CD4-positive, alpha-beta T cell treated with Interleukin-1 beta for 1 hour (primary cell): ENCODE measurements around the gene PUDP.

ENCODE experiments used
- DNase-seq, 2 donors: peaks; one replicate each; pipeline ENCODE4 v3.0.0-alpha.2; 2020 to 2022

PUDP gene

DNA sequence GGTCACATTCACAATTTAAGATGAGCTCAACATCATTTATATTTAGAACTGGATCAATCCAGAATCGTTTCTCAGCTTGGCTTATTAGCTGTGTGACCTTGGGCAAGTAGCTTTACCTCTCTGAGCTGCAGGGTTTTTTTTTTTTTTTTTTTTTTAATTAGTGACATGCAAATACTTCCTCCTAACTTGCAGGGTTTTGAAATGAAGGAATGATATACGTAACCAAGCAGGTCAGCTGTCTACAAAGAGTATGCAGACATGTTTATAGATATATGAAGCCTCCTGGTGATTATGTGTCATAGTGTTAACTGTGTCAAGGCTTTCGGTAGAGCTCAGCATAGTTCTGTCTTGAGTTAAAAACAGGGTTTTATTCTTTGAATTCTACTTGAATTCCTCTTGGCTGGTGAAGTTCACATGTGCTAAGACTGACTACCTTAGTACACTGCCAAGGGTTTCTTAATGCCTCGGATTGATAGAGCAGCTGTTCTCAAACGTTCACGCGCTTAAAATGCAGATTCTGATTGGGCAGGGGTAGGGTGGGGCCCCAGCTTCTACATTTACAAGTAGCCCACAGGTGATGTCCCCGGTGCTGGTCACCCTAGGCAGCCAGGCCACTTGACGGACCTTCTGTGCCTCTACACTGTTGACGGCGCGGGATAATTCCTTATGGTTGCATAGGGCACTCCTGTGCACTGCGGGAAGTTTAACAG lies 1.1 kb downstream of the PUDP start:
- DNase-seq, result peak in 1 of 2 donors; percentile 8

- no peak for DNase-seq
Observed at GRCh38 chrX:7146020-7146702, 1.8 kb downstream of the PUDP start.

GRCh38 chrX:7145454-7145853 lies 2.5 kb downstream of the PUDP start:
- no peak for DNase-seq

- DNase-seq, result no peak
Observed at GRCh38 chrX:7143941-7144525, 3.9 kb downstream of the PUDP start.

DNA sequence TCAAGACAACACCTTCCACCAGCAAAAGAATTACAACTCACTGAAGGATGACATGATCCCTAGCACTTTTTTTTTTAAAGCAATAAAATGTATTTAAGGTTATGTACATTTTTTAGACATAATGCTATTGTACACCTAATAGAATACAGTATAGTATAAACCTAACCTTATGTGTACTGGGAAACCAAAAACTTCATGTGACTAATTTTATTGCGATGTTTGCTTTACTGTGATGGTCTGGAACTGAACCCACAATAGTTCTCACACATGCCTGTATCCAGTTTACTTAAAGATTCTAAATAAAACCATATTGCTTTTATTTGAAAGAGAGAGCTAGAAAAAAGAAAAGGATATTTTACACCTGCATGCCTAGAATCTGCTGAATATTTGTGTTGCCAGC lies 4.9 kb downstream of the PUDP start:
- no peak for DNase-seq

- no peak for DNase-seq
Observed at GRCh38 chrX:7139202-7140081, 8.5 kb downstream of the PUDP start.

GRCh38 chrX:7134981-7135380 lies 13.0 kb downstream of the PUDP start:
- no peak for DNase-seq

DNA sequence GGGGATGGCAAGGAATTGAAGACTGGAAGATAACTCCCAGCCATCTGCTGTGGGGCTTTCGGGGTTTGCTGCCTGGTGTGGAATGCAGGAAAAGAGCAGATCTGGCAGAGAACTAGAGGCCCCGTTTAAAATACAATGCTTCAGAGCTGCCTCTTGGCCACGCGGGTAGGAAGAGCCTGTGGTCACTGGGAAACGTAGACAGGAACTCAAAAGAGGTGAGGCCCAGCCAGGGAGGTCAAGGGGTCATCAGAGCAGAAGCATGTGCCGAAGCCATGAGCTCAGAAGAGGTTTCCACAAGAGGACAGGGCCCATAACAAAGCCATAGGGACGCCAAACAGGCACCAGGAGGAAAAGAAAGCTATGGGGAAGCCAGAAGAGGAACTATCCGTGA lies 14.9 kb downstream of the PUDP start:
- no peak for DNase-seq

DNA sequence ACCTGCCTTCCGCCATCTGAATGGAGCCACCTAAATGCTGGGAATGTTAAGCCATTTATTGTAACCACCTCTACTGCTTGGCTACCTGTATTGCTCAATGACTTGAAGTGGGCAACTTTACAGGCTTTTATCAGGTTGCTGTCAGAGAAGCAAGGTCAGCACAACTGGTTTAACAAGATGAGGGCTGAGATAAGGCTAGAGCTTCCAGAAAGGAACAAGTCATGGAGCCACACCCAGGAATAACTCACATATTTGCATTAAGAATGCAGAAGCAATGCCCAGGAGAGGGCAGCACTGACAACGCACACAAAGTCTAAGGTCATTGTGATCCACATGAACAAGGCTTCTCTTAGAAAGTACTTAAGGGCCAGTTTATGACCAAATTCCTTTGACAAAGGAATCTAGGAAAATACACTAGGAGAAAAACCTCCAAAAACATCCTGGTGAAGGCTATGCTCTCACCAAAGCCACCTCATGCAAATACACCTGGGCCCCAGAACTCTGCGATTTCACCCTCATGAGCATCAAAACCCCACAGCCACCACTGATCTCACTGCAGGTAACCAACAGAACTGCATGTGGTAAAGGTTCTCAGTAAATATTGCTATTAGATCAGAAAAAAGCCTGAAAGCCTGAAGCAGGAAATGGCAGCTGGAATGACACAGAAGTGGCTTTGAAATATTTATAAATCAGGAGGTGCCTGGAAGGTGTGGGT lies 15.5 kb downstream of the PUDP start:
- DNase-seq, result peak; percentile 23 to 31

DNA sequence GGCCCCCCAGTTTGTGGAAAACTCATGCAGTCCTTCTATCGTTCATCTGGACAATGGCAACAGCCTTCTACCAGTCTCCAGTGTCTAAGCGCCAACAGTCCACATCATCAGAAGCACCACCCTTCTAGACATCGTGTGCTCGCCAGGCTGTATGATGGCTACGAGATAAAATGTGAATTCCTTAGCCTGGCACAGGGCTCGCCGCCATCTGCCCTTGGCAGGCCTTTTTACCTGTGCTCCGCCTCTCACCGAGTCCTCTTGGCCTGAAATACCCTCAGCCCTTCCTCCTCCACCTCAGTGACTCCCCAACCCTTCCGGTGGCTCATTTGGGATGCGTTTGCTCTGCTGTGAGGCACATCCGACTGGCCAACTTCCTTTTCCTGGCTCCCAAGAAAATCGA lies 16.3 kb downstream of the PUDP start:
- DNase-seq, result no peak

- no peak for DNase-seq
Observed at GRCh38 chrX:7127056-7127455, 20.9 kb downstream of the PUDP start.

GRCh38 chrX:7120878-7121219 lies 27.1 kb downstream of the PUDP start:
- no peak for DNase-seq

DNA sequence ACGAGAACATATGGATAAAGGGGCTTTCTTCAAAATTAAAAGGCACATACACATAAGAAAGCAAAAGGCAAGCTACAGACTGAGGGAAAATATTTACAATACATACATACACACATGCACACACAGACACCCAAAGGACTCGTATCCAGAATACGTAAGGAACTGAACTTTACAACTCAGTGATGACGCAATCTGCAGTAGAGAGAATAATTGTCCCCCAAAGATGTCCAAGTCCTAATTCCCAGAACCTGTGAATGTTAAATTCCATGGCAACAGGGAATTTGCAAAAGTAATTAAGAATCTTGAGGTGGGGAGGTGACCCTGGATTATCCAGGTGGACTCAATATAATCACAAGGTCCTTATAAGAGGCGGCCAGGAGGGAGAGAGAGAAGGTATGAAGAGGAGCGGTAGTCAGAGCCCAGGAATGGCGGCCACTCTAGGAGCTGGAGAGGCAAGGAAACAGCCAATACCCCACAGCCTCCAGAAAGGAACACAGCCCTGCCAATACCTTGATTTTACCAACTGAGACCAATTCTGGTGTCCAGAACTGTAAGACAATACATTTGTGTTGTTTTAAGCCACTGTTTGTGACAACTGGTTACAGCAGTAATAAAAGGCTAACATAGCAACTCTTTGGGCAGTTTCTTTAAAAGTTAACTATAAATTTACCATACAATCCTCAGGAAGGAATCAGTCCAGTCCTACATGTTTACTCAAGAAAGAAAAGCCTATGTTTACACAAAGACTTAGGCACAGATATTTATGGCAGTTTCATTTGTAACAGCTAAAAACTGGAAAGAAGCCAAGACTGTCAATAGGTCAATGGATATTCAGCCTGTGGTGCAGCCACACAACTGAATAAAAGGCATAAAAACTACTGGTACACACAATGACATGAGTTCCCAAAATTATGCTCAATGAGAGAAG lies 27.7 kb downstream of the PUDP start:
- no peak for DNase-seq

DNA sequence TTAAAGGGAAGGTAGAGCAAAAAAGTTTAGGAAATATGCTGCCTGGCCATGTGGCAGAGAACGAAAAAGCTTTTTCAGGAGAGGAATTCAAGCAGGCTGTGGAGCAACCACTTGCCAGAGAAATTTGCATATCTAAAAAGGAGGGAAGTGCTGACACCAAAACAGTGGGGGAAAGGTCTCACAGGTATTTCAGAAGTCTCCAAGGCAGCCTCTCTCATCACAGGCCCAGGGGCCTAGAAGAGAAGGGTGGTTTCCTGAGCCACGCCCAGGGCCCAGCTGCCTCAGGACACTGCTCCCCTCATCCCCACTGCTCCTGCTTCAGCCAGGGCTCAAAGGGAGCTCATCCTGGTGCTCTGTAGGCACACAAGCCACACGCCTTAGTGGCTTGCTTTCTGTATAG lies 30.4 kb downstream of the PUDP start:
- no peak for DNase-seq

GRCh38 chrX:7116081-7116480 lies 31.9 kb downstream of the PUDP start:
- no peak for DNase-seq

DNA sequence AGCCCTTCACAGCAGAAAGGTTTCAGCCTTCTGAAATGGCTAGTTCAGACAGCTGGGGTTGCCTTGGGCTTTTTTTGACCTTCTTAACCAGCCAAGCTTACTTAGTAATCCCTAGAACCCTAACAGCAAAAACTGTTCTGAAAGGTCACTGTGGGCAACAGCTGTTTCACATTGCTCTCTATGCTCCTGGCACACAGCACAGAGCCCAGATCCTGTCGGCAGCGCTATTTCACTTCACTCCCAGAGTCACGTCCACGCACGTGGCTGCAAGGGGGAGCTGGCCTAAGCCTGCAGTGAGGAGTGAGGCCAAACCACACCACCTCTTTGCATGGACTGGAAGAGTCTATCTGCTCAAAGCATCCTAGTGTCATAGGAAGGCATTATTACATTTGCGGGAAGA lies 32.4 kb downstream of the PUDP start:
- no peak for DNase-seq

- no peak for DNase-seq
Observed at GRCh38 chrX:7112071-7112470, 35.9 kb downstream of the PUDP start.

DNA sequence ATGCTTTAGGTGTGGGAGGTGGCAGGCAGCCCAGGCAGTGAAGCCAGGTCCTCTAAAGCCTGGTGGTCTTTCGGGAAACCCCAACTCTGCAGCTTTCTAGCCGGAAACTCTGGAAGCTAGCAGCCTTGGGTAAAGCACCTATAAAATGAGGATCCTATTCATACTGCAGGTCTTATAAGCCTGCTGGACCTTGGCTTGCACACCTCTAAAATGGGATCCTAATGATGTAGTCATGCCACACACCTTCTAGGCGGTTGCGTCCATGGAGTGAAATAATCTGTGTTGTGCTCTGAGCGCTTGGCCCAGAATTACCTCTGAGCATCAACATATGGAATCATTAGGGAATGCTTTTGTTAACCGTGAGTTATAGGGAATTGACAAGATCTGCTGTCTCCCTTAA lies 36.4 kb downstream of the PUDP start:
- no peak for DNase-seq

DNA sequence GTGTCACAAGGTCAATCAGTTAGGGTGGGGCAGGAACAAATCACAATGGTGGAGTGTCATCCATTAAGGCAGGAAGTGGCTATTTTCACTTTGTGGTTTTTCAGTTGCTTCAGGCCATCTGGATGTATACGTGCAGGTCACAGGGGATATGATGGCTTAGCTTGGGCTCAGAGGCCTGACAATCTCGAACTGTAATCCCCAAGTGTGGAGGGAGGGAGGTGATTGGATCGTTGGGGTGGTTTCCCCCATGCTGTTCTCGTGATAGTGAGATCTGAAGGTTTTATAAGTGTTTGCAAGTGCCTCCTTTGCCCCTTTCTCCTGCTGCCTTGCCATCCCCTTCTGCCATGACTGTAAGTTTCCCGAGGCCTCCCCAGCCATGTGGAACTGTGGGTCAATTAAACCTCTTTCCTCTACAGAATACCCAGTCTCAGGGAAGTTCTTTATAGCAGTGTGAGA lies 37.1 kb downstream of the PUDP start:
- no peak for DNase-seq

DNA sequence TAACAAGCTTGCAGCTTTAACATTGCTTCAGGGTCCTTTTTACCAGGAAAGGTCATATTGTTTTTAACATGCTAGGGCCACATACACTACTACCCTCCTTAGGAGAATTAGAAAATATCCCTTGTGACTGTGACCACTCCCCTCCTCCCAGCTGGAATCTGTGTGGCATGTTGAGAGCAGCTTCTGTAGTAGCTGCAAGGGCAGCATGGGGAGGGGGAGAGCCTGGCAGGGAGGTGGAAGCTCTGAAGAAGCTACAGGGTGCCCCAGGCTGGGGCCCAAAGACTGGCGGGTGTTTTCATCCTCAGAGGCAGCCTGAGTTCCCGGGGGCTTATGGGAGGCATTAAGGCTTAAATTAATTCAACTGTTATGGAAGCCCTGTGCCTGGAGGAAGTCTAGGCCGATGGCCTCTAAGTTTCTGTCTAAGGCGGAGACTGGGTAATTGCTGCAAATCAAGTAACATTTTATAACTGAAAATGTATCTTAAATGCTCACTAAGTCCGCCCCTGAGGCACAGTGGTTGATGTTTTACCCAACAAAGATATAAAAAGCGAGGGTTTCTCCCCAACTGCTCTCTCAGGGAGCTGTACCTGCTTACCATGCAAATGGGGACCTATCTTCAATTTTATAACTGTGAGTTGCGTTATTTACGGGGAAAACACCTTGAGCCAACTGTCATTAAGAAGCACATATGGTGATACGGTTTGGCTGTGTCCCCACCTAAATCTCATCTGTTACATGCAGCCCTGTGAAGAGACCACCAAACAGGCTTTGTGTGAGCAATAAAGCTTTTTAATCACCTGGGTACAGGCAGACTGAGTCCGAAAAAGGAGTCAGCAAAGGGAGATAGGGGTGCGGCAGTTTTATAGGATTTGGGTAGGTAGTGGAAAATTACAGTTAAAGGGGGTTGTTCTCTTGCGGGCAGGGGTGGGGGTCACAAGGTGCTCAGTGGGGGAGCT lies 37.8 kb downstream of the PUDP start:
- no peak for DNase-seq
